ENCODE results near the gene SSX2IP. TPM values are rescaled to one million over a fixed set of nuclear protein-coding genes. Genes with fewer than 3 reads are reported as not detected.

The SSX2IP gene
- total and polyA plus RNA-seq, 10 donors: 2.8 to 14.2 (median 8.6) TPM

DNA sequence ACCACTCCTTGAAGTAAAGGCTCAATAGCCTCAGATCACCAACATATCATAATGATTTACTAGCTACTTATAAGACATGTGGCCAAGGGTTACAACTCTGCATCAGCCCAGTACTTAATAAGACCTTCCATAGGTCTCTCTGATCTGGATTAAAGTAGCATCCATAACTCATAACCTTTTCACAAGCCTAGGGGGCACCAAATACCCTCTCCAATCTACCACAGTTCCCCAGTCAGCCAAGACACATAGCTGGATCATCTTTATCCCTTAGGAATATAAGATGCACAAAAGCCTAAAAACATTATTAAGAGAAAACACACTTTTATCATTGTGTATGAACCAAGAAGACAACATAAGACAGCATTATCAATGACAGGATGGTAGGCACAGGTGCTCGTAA is 22.1 kb downstream of the SSX2IP start:
- Histone ChIP-seq H3K36me3 (peaks cover 0 to 4% (median 0%) of the 10 kb centered on the region in 6 donors), H3K4me3 (no peak overlapping the region), H3K27ac (no peak overlapping the region), H3K9me3 (no peaks in the 10 kb centered on the region), H3K27me3 (replicated peaks in 1 of 7) (no peaks in the 10 kb centered on the region), H3K4me1 (peaks cover 0 to under 1% (median 0%) of the 10 kb centered on the region in 6 donors)
- 90 to 100% (median 97%) methylated on average over 1 of the region's 1 CpG for WGBS, 5 donors
- peak in 5 of 11 experiments; percentile 9 to 40 (median 18) for TF ChIP-seq CTCF (IDR thresholded peaks at IDR 0.05 in 8 of 11, conservative IDR thresholded peaks at IDR 0.05 in 3 of 11)
- TF ChIP-seq POLR2A (IDR thresholded peaks at IDR 0.05): no peak
- intact Hi-C loops (cut with DNase I; ENCODE audit: low total_unique reads): no loop called here
- no peak for DNase-seq

DNA sequence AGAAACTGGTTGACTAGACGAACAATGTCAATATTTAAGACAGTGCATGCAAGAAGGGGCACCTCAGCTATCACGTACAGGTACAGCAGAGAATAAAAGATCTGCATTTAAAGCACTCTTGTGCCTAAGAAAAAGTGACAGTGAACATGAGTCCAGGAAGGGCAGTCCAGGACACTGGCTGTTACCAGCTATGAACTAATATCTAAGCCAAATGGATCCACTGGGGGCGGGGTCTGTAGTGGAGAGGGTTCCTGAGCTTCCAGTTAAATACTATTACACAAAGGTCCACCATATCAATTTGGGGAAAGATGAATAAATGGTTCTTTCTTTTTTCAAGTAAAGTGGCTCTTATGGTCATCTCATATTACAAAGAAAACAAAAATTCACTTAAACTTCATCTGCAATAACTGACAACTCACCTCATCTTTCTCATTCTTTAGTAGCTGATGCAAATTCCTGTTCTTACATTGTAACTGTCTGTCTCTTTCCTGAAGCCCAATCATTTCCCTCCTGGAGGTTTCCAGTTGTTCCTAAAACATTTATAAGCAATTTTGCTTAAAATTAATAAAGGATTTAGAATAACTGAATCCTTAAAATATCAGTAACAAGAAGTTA is 24.5 kb downstream of the SSX2IP start:
- 95 to 99% (median 96%) methylated on average over 3 of the region's 3 CpGs for WGBS, 5 donors

GRCh38 chr1:84653130-84653677 is 37.1 kb downstream of the SSX2IP start:
- Histone ChIP-seq H3K27ac (no peak overlapping the region), H3K27me3 (replicated peaks in 1 of 7) (no peaks in the 10 kb centered on the region), H3K9me3 (no peaks in the 10 kb centered on the region), H3K4me1 (no peaks in the 10 kb centered on the region), H3K36me3 (peaks cover 0 to 67% (median 29%) of the 10 kb centered on the region in 6 donors), H3K4me3 (no peak overlapping the region)
- intact Hi-C loops (cut with DNase I; ENCODE audit: low total_unique reads): no loop called here
- 93 to 99% (median 94%) methylated on average over 2 of the region's 2 CpGs for WGBS, 5 donors
- TF ChIP-seq POLR2A (IDR thresholded peaks at IDR 0.05) (no peak), POLR2AphosphoS5 (IDR thresholded peaks at IDR 0.05) (no peak), CTCF (IDR thresholded peaks at IDR 0.05 in 8 of 11, conservative IDR thresholded peaks at IDR 0.05 in 3 of 11) (no peak)
- no peak for DNase-seq

More for the DNA sequence above, 24.5 kb downstream of the SSX2IP start:
- H3K27me3 ChIP-seq (replicated peaks in 1 of 7): no peaks in the 10 kb centered on the region
- H3K9me3 ChIP-seq: no peaks in the 10 kb centered on the region
- DNase-seq: no peak
- no peak overlapping the region for H3K4me3 ChIP-seq
- intact Hi-C loops (cut with DNase I; ENCODE audit: low total_unique reads): no loop called here
- H3K27ac ChIP-seq: no peak overlapping the region
- H3K4me1 ChIP-seq: no peaks in the 10 kb centered on the region
- TF ChIP-seq POLR2AphosphoS5 (IDR thresholded peaks at IDR 0.05) (no peak), CTCF (IDR thresholded peaks at IDR 0.05 in 8 of 11, conservative IDR thresholded peaks at IDR 0.05 in 3 of 11) (no peak), POLR2A (IDR thresholded peaks at IDR 0.05) (no peak)
- H3K36me3 ChIP-seq: peaks cover 0 to 23% (median 6%) of the 10 kb centered on the region in 6 donors

GRCh38 chr1:84644472-84644871 is 45.8 kb downstream of the SSX2IP start:
- intact Hi-C loops (cut with DNase I; ENCODE audit: low total_unique reads): no loop called here
- no peaks in the 10 kb centered on the region for H3K27me3 ChIP-seq (replicated peaks in 1 of 7)
- H3K27ac ChIP-seq: no peak overlapping the region
- no peaks in the 10 kb centered on the region for H3K9me3 ChIP-seq
- no peak for TF ChIP-seq POLR2AphosphoS5 (IDR thresholded peaks at IDR 0.05)
- no peak for TF ChIP-seq POLR2A (IDR thresholded peaks at IDR 0.05)
- TF ChIP-seq CTCF (IDR thresholded peaks at IDR 0.05 in 8 of 11, conservative IDR thresholded peaks at IDR 0.05 in 3 of 11): no peak
- no peak for DNase-seq
- no peak overlapping the region for H3K4me3 ChIP-seq
- H3K4me1 ChIP-seq: no peaks in the 10 kb centered on the region
- peaks cover 0 to 25% (median 0%) of the 10 kb centered on the region in 6 donors for H3K36me3 ChIP-seq
- WGBS, 5 donors: 86 to 97% (median 95%) methylated on average over 2 of the region's 2 CpGs
